ENCODE results near the gene FGD3.

DNA sequence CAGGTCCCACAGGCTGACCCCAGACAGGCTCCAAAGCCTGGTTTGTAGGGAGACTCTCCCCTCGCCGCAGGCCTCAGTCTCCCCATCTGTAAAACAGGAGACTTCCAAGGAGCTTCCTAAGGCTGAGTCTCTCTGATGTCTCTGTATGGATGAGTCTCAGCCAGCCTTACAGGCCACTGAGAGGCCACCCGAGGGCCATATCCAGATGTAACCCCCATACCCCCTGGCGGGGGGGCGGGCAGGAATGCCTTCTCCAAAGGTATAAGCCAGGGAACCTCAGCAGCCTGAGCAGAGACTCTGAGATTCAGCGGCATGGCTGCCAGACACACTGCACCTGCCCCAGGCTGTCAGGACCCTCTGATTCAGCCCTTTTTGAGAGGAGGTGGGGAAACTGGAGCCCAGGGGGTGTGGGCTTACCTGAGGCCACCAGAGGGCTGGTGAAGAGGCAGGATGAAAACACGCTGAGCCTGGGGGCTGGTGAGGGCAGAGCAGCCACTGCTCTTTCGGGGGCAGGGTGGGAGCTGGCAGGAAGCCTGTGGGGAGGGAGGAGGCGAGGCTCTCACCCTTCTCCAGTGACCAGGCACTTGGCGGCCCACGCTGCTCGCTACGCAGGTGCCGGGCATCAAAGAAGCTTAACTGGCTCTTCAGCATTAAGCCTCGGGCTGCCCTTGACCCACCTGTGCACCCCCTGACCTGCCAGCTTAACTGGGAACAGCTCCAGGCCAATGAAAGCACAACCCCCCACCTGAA is 105.6 kb downstream of the FGD3 start:
- TF ChIP-seq EZH2 (IDR thresholded peaks at IDR 0.05; ENCODE audit: insufficient read depth, poor library complexity, severe bottlenecking) (no peak), EZH2phosphoT487 (IDR thresholded peaks at IDR 0.05; ENCODE audit: insufficient read depth, low read depth) (no peak)
